HepG2 (cell line): Measurements from ENCODE around the gene COPS7B. TPM values are rescaled to one million over a fixed set of nuclear protein-coding genes. Genes with fewer than 3 reads are reported as not detected.
A peak's percentile ranks its signal among the peaks of the same experiment; 100 is the strongest.

Experiments
- BCL6 ChIP-seq: IDR thresholded peaks from 2 replicates; pipeline ENCODE4 v1.6.1; 2016; ENCODE audit warnings: missing genetic modification reagents, missing compliant biosample characterization
- CBX5 ChIP-seq: sonication (generic); formaldehyde crosslinking; IDR thresholded peaks from 2 replicates; pipeline ENCODE4 v1.4.0; 2020; ENCODE audit warnings: missing genetic modification reagents, borderline replicate concordance
- FIP1L1 ChIP-seq: fragments of 200-400 bp; formaldehyde crosslinking; IDR thresholded peaks from 2 replicates; pipeline ENCODE4 v1.6.1; 2018; ENCODE audit warnings: low read depth, mild to moderate bottlenecking, low read length, moderate library complexity, borderline replicate concordance; ENCODE audit not compliant: insufficient read depth
- FOSL2 ChIP-seq: sonication (generic); formaldehyde crosslinking; IDR thresholded peaks from 2 replicates; pipeline ENCODE4 v1.4.0; 2020; ENCODE audit warnings: missing genetic modification reagents
- HDAC2 ChIP-seq: sonication (generic); formaldehyde crosslinking; IDR thresholded peaks from 2 replicates; pipeline ENCODE4 v1.4.0; 2020; ENCODE audit warnings: missing genetic modification reagents
- KLF16 ChIP-seq, 2 experiments: sonication (generic) in 1 of 2; formaldehyde crosslinking in 1 of 2; IDR thresholded peaks; 2 replicates each; pipeline versions ENCODE4 v1.6.1 to v1.8.0; 2016 to 2023; ENCODE audit warnings: missing genetic modification reagents in 2 of 2, missing compliant biosample characterization in 1 of 2
- NCOR1 ChIP-seq: fragments of 200-600 bp; sonication (generic); IDR thresholded peaks from 2 replicates; pipeline ENCODE4 v1.7.0; 2017; ENCODE audit warnings: antibody characterized with exemption, low read length, borderline replicate concordance
- PAWR ChIP-seq: sonication (generic); formaldehyde crosslinking; IDR thresholded peaks from 2 replicates; pipeline ENCODE4 v1.4.0; 2020; ENCODE audit warnings: missing genetic modification reagents, mild to moderate bottlenecking, borderline replicate concordance
- TOE1 ChIP-seq: sonication (generic); formaldehyde crosslinking; IDR thresholded peaks from 2 replicates; pipeline ENCODE4 v1.4.0; 2020; ENCODE audit warnings: mild to moderate bottlenecking, missing genetic modification reagents
- ZBTB38 ChIP-seq: sonication (generic); formaldehyde crosslinking; IDR thresholded peaks from 2 replicates; pipeline ENCODE4 v1.5.1; 2020; ENCODE audit warnings: mild to moderate bottlenecking, missing genetic modification reagents
- ZBTB7B ChIP-seq: sonication (generic); formaldehyde crosslinking; IDR thresholded peaks from 2 replicates; pipeline ENCODE4 v1.4.0; 2020; ENCODE audit warnings: missing genetic modification reagents
- ZNF143 ChIP-seq: sonication (generic); formaldehyde crosslinking; IDR thresholded peaks from 2 replicates; pipeline ENCODE4 v1.4.0; 2020; ENCODE audit warnings: missing genetic modification reagents
- ZNF207 ChIP-seq: fragments of 450-650 bp; IDR thresholded peaks from 2 replicates; pipeline ENCODE4 v1.6.1; 2016; ENCODE audit warnings: antibody characterized with exemption, borderline replicate concordance
- ZNF282 ChIP-seq: fragments of 450-650 bp; IDR thresholded peaks from 2 replicates; pipeline ENCODE4 v1.6.1; 2018; ENCODE audit not compliant: partially characterized antibody
- ZNF678 ChIP-seq: sonication (generic); formaldehyde crosslinking; IDR thresholded peaks from 2 replicates; pipeline ENCODE4 v1.4.0; 2020; ENCODE audit warnings: mild to moderate bottlenecking, missing genetic modification reagents
- ZNF772 ChIP-seq: sonication (generic); formaldehyde crosslinking; IDR thresholded peaks from 2 replicates; pipeline ENCODE4 v1.5.0; 2020; ENCODE audit warnings: mild to moderate bottlenecking, missing genetic modification reagents
- polyA plus RNA-seq, 8 experiments: library from polyadenylated mRNA; depleted of rRNA in 3 of 8; stranded (reverse) in 7 of 8; unstranded in 1 of 8; fragments of >200 nt; fragmentation: Illumina TruSeq in 4 of 8; extraction: Trizol in 4 of 8; gene quantifications; 2 replicates each; pipeline versions ENCODE4 v1.2.1 to v1.2.3, GENCODE V29; 2011 to 2016; ENCODE audit warnings: low read depth in 4 of 8, missing spikeins in 1 of 8, mixed read lengths in 1 of 8; ENCODE audit not compliant: insufficient read depth in 1 of 8
- total RNA-seq, 5 experiments: library from RNA; depleted of rRNA; stranded (reverse); fragments of >200 nt; fragmentation: Illumina TruSeq; extraction: Trizol; gene quantifications; 2 replicates each; pipeline ENCODE4 v1.2.3, GENCODE V29; 2016; ENCODE audit warnings: low read depth in 1 of 5
- TF ChIP-seq, protein P1 (sequence below): sonication (generic); formaldehyde crosslinking; IDR thresholded peaks from 2 replicates; pipeline ENCODE4 v1.9.0; 2022; ENCODE audit warnings: missing genetic modification reagents, mild to moderate bottlenecking, borderline replicate concordance
- TF ChIP-seq, protein P2 (sequence below): sonication (generic); formaldehyde crosslinking; IDR thresholded peaks from 2 replicates; pipeline ENCODE4 v1.5.1; 2020; ENCODE audit warnings: missing genetic modification reagents, mild to moderate bottlenecking, borderline replicate concordance
- TF ChIP-seq, protein P3 (sequence below): sonication (generic); formaldehyde crosslinking; conservative IDR thresholded peaks from 2 replicates; pipeline ENCODE4 v1.4.0; 2020; ENCODE audit warnings: missing genetic modification reagents
- TF ChIP-seq, protein P4 (sequence below): sonication (generic); formaldehyde crosslinking; IDR thresholded peaks from 2 replicates; pipeline ENCODE4 v1.8.1; 2023; ENCODE audit warnings: mild to moderate bottlenecking, inconsistent platforms, moderate library complexity, missing genetic modification reagents, borderline replicate concordance

The COPS7B gene
- total and polyA plus RNA-seq, 2 of the 13 experiments (the other 11 are each of a cell fraction or from before 2014, with no cell fraction given): 30.6 to 62.7 TPM

DNA sequence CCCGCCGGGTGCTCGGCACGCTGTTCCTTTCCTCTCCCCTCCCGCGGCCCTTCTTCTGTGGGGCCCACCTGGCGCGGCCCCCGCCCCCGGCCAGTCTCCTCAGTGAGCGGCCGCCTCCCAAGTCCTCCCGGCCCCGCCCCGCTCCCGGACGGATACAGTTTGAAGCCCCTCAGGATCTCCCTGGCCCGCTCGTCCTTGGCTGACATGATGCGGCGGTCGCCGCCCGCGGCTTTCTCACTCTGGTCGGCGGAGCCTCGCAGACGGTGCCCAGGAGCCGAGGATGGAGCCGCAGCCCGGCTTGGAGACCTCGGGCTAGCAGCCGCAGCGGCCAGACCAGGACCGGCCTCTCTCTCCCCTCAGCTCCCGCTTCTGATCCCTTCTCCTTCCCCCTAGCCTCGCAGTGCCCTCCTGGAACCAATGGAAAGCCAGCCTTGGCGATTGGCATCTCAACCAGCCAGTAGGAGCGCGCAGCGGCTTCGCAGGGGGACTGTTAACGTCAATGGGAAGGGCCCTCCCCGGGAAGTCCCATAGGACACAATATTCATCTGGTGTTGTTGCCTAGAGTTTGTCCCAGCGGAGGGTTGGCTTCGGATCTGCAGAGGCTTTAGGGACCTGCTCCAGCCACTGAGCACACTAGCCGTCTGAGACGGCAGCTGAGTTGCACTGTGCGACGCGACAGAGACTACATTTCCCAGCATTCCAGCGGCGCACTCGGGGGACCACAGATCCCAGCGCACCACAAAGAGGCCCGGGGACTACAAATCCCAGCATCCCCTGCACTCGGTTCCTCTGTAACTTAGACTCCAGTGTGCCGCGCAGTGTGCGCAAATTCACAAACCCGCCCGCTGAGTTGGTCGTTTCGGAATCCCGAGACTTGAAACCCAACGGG, 5.1 kb upstream of the COPS7B start, which contains the start of gene PDE6D (continued):
- no peak for TF ChIP-seq FIP1L1
- TF ChIP-seq ZNF678 (CRISPR knock-in tag): 0 out of 2 replicates have a peak, but pooled peaks have one; percentile 36
- peak; percentile 48; the same call in 1 of the 2 replicates for TF ChIP-seq ZNF772
- peak; percentile 98 for TF ChIP-seq ZNF143 (CRISPR knock-in tag)
- peak; percentile 22; the same call in 1 of the 2 replicates for TF ChIP-seq FOSL2 (CRISPR knock-in tag)
- TF ChIP-seq NCOR1: peak; percentile 58; the same call in 1 of the 2 replicates
- TF ChIP-seq ZNF282: no peak
- TF ChIP-seq, protein P1, sequence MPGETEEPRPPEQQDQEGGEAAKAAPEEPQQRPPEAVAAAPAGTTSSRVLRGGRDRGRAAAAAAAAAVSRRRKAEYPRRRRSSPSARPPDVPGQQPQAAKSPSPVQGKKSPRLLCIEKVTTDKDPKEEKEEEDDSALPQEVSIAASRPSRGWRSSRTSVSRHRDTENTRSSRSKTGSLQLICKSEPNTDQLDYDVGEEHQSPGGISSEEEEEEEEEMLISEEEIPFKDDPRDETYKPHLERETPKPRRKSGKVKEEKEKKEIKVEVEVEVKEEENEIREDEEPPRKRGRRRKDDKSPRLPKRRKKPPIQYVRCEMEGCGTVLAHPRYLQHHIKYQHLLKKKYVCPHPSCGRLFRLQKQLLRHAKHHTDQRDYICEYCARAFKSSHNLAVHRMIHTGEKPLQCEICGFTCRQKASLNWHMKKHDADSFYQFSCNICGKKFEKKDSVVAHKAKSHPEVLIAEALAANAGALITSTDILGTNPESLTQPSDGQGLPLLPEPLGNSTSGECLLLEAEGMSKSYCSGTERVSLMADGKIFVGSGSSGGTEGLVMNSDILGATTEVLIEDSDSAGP (CRISPR knock-in tag): peak; percentile 87; the same call in 1 of the 2 replicates
- no peak for TF ChIP-seq PAWR (CRISPR knock-in tag)
- TF ChIP-seq ZBTB38 (CRISPR knock-in tag): peak; percentile 48; the same call in 1 of the 2 replicates
- peak in 1 of 2 experiments; percentile 82; a peak in 1 of 4 replicates for TF ChIP-seq KLF16 (CRISPR knock-in tag; IDR thresholded peaks at IDR 0.05)
- peak; percentile 67 for TF ChIP-seq ZBTB7B (CRISPR knock-in tag)
- TF ChIP-seq, protein P2, sequence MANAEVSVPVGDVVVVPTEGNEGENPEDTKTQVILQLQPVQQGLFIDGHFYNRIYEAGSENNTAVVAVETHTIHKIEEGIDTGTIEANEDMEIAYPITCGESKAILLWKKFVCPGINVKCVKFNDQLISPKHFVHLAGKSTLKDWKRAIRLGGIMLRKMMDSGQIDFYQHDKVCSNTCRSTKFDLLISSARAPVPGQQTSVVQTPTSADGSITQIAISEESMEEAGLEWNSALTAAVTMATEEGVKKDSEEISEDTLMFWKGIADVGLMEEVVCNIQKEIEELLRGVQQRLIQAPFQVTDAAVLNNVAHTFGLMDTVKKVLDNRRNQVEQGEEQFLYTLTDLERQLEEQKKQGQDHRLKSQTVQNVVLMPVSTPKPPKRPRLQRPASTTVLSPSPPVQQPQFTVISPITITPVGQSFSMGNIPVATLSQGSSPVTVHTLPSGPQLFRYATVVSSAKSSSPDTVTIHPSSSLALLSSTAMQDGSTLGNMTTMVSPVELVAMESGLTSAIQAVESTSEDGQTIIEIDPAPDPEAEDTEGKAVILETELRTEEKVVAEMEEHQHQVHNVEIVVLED (CRISPR knock-in tag): peak; percentile 93
- TF ChIP-seq CBX5 (CRISPR knock-in tag): no peak
- TF ChIP-seq ZNF207: no peak
- TF ChIP-seq, protein P3, sequence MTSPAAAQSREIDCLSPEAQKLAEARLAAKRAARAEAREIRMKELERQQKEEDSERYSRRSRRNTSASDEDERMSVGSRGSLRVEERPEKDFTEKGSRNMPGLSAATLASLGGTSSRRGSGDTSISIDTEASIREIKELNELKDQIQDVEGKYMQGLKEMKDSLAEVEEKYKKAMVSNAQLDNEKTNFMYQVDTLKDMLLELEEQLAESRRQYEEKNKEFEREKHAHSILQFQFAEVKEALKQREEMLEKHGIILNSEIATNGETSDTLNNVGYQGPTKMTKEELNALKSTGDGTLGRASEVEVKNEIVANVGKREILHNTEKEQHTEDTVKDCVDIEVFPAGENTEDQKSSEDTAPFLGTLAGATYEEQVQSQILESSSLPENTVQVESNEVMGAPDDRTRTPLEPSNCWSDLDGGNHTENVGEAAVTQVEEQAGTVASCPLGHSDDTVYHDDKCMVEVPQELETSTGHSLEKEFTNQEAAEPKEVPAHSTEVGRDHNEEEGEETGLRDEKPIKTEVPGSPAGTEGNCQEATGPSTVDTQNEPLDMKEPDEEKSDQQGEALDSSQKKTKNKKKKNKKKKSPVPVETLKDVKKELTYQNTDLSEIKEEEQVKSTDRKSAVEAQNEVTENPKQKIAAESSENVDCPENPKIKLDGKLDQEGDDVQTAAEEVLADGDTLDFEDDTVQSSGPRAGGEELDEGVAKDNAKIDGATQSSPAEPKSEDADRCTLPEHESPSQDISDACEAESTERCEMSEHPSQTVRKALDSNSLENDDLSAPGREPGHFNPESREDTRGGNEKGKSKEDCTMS (CRISPR knock-in tag): no peak
- peak; percentile 29; the same call in 1 of the 2 replicates for TF ChIP-seq BCL6 (CRISPR knock-in tag)
- TF ChIP-seq HDAC2: peak; percentile 56
- TF ChIP-seq TOE1: no peak
- TF ChIP-seq, protein P4, sequence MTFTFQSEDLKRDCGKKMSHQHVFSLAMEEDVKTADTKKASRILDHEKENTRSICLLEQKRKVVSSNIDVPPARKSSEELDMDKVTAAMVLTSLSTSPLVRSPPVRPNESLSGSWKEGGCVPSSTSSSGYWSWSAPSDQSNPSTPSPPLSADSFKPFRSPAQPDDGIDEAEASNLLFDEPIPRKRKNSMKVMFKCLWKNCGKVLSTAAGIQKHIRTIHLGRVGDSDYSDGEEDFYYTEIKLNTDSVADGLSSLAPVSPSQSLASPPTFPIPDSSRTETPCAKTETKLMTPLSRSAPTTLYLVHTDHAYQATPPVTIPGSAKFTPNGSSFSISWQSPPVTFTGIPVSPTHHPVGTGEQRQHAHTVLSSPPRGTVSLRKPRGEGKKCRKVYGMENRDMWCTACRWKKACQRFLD (CRISPR knock-in tag): no peak; the same call in 1 of the 2 replicates
